HG03521 (cell line): ENCODE results near the gene CXCL1.

Experiments
- ATAC-seq: cut with Tn5 transposase; IDR thresholded peaks from one replicate; pipeline ENCODE4 v1.9.1; 2021; ENCODE audit warnings: mild to moderate bottlenecking, moderate library complexity; ENCODE audit not compliant: unreplicated experiment

CXCL1 gene

DNA sequence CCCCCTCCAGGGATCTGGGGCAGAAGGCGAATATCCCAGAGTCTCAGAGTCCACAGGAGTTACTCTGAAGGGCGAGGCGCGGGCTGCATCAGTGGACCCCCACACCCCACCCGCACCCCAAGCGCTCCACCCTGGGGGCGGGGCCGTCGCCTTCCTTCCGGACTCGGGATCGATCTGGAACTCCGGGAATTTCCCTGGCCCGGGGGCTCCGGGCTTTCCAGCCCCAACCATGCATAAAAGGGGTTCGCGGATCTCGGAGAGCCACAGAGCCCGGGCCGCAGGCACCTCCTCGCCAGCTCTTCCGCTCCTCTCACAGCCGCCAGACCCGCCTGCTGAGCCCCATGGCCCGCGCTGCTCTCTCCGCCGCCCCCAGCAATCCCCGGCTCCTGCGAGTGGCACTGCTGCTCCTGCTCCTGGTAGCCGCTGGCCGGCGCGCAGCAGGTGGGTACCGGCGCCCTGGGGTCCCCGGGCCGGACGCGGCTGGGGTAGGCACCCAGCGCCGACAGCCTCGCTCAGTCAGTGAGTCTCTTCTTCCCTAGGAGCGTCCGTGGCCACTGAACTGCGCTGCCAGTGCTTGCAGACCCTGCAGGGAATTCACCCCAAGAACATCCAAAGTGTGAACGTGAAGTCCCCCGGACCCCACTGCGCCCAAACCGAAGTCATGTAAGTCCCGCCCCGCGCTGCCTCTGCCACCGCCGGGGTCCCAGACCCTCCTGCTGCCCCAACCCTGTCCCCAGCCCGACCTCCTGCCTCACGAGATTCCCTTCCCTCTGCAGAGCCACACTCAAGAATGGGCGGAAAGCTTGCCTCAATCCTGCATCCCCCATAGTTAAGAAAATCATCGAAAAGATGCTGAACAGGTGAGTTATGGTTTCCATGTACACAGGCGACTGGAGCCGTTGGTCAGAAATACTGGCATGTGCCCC lies at the start of gene CXCL1:
CXCL1 (plus strand) TSS at position 264 of the 926 bp plus-strand sequence; CDS start at position 342, 78 bp downstream.
- ATAC-seq: no peak

GRCh38 chr4:73821325-73821724 lies 47.9 kb upstream of the CXCL1 start:
- ATAC-seq: no peak

- ATAC-seq: no peak
Observed at GRCh38 chr4:73822389-73822788, 46.8 kb upstream of the CXCL1 start.

DNA sequence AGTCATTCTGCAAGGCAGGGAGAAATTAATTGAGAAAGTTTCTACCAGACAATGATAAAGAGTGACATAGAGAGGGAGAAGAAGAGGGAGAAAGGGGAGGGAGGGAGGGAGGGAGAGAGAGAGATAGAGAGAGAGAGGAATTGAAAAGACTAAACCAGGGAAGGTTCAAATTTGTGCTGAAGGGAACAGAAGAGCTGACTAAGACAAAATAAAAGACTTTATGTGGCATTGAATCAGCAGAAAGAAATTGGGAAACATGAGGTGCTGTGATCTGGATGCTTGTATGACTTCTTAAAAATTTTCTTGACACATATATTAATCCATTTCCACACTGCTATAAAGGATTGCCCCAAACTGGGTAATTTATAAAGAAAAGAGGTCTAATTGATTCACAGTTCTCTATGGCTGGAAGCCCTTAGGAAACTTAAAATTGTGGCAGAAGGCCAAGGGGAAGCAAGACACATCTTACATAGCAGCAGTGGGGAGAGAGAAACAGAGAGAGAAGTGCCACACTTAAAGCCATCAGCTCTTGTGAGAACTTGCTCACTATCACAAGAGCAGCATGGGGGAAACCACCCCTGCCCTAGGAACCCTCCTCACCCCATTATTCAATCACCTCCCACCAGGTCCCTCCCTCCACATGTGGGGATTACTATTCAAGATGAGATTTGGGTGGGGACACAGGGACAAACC lies 46.2 kb upstream of the CXCL1 start:
- ATAC-seq: no peak

GRCh38 chr4:73823760-73824159 lies 45.4 kb upstream of the CXCL1 start:
- ATAC-seq: no peak

GRCh38 chr4:73828956-73829355 lies 40.2 kb upstream of the CXCL1 start:
- no peak for ATAC-seq

DNA sequence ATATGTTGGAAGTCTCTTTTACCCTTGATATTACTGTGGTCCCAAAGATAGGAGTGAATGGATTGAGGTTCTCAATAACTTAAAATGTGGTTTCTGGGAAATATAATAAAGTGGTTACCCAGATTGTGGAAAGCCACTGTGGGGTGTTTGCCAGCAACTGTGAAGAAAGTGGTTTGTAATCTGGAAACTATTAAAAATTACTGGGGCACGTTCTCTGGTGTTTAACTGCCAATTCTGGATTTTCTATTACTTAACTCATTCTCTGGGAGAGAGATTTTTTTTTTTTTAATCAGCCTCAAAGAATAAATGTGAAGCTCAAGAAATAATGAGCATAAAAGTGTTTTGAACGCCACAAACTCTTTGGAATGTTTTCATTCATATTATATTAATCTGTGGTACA lies 37.6 kb upstream of the CXCL1 start:
- ATAC-seq: no peak

- no peak for ATAC-seq
Observed at GRCh38 chr4:73832651-73833237, 36.4 kb upstream of the CXCL1 start.

GRCh38 chr4:73836373-73837279 lies 32.6 kb upstream of the CXCL1 start, which contains the start of gene CXCL6:
CXCL6 (plus strand) TSS chr4:73836678; CDS start chr4:73836751, 73 bp downstream.
- no peak for ATAC-seq

DNA sequence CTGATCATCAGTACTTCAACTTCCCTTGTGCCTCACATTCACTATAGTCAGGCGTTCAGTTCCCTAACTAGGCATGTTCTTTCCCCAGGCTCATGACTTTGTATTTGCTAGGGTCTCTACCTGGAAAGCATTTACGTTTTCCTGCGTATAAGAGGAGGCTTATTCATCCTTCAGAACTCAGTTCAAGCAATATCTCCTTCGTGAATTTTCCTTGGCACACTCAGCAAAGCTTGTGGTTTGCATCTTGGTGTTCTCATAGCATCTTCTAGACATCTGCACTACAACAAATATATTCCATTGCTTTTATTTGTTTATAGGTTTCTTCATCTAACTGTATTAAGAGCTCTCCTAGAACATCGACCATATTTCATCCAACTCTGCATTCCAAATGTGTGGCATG lies 30.1 kb upstream of the CXCL1 start:
- ATAC-seq: no peak

DNA sequence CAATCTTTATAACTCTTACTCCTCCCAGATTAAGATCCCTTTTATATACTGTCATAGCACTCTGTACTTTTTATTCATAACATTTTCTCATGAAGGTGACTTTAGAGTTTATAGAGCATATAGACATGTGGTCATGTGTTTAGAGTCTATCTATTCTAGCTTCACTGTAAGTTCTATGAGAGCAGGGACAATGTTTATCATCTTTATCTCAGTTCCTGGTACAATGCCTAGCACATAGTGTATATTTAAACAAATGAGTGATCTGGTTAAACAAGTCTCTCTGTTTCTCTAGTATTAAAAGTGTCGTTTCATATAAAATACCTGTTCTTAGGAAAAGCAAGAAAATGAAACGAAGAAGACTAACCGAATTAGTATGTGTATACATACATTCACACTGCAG lies 29.5 kb upstream of the CXCL1 start:
- no peak for ATAC-seq

GRCh38 chr4:73841243-73841925 lies 27.8 kb upstream of the CXCL1 start:
- no peak for ATAC-seq

- no peak for ATAC-seq
Observed at GRCh38 chr4:73842696-73843095, 26.5 kb upstream of the CXCL1 start.

GRCh38 chr4:73843369-73843768 lies 25.8 kb upstream of the CXCL1 start:
- ATAC-seq: no peak

GRCh38 chr4:73844345-73844744 lies 24.8 kb upstream of the CXCL1 start:
- no peak for ATAC-seq

GRCh38 chr4:73844806-73845205 lies 24.4 kb upstream of the CXCL1 start:
- no peak for ATAC-seq

GRCh38 chr4:73847526-73848182 lies 21.5 kb upstream of the CXCL1 start:
- ATAC-seq: no peak

DNA sequence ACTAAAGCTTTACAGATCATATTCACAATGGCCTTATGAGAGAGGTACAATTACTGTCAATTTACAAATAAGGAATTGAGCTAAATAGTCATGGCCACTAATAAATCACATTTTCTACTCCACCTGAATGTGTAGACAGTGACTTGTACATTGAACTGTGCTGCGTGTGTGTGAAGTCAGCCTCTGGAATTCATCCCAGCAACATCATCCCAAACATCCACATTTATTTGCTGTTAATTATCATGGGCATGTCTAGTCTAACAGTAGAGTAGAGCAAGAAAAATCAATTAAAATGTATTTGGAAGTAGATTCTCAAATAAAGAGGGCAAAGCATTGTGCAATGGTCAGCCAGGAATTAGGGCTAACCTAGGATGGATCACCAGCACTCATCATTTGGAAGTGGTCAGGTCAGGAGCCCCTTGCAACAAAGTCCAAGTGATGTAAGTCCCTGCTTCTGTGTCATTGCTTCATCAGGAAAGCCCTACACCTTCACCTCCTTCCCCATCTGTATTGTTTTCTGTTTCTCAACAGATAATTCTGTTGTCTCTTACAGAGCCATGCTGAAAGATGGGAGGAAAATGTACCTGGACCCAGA lies 20.9 kb upstream of the CXCL1 start:
- ATAC-seq: no peak
